HepG2 (cell line): ENCODE data around the gene SMC1A. TPM values are rescaled to one million over a fixed set of nuclear protein-coding genes. Genes with fewer than 3 reads are reported as not detected.
A peak's percentile ranks its signal among the peaks of the same experiment; 100 is the strongest.

Experiments
- ASH2L ChIP-seq: fragments of 300-600, 200-600 bp; sonication (generic); IDR thresholded peaks from 2 replicates; pipeline ENCODE4 v1.7.0; 2017; ENCODE audit warnings: low read depth, mild to moderate bottlenecking, moderate library complexity, mixed read lengths, low read length; ENCODE audit not compliant: insufficient read length
- GABPB1 ChIP-seq: IDR thresholded peaks from 2 replicates; pipeline ENCODE4 v1.6.1; 2016; ENCODE audit warnings: mild to moderate bottlenecking, missing genetic modification reagents, moderate library complexity, missing compliant biosample characterization
- HNRNPLL ChIP-seq: fragments of 200-400 bp; formaldehyde crosslinking; IDR thresholded peaks from 2 replicates; pipeline ENCODE4 v1.6.1; 2017; ENCODE audit warnings: mild to moderate bottlenecking, low read depth, low read length; ENCODE audit not compliant: poor library complexity, severe bottlenecking
- IRF2 ChIP-seq: IDR thresholded peaks from 2 replicates; pipeline ENCODE4 v1.6.1; 2018; ENCODE audit warnings: missing genetic modification reagents, missing compliant biosample characterization
- KDM5A ChIP-seq: fragments of 200-600 bp; sonication (generic); IDR thresholded peaks from 2 replicates; pipeline ENCODE4 v1.7.0; 2018; ENCODE audit warnings: antibody characterized with exemption, mild to moderate bottlenecking, low read length, borderline replicate concordance
- LBX2 ChIP-seq: sonication (generic); formaldehyde crosslinking; IDR thresholded peaks from 2 replicates; pipeline ENCODE4 v1.5.0; 2020; ENCODE audit warnings: missing genetic modification reagents, mild to moderate bottlenecking, borderline replicate concordance
- MAF1 ChIP-seq: sonication (generic); formaldehyde crosslinking; IDR thresholded peaks from 2 replicates; pipeline ENCODE4 v1.5.0; 2020; ENCODE audit warnings: missing genetic modification reagents, borderline replicate concordance
- NFYB ChIP-seq: sonication (generic); formaldehyde crosslinking; IDR thresholded peaks from 2 replicates; pipeline ENCODE4 v1.4.0; 2020; ENCODE audit warnings: missing genetic modification reagents
- THAP9 ChIP-seq: sonication (generic); formaldehyde crosslinking; IDR thresholded peaks from 2 replicates; pipeline ENCODE4; 2020; ENCODE audit warnings: missing genetic modification reagents, mild to moderate bottlenecking, borderline replicate concordance
- YEATS2 ChIP-seq: sonication (generic); formaldehyde crosslinking; IDR thresholded peaks from 2 replicates; pipeline ENCODE4 v1.4.0; 2020; ENCODE audit warnings: missing genetic modification reagents, borderline replicate concordance
- ZEB1 ChIP-seq: IDR thresholded peaks from 2 replicates; pipeline ENCODE4 v1.6.1; 2012; ENCODE audit warnings: mild to moderate bottlenecking, low read depth, inconsistent platforms; ENCODE audit not compliant: insufficient replicate concordance
- ZNF574 ChIP-seq: sonication (generic); formaldehyde crosslinking; IDR thresholded peaks from 2 replicates; pipeline ENCODE4 v1.4.0; 2020; ENCODE audit warnings: missing genetic modification reagents
- ZNF644 ChIP-seq: IDR thresholded peaks from 2 replicates; pipeline ENCODE4 v1.6.1; 2016; ENCODE audit warnings: low read depth
- ZNF816 ChIP-seq: sonication (generic); formaldehyde crosslinking; IDR thresholded peaks from 2 replicates; pipeline ENCODE4 v1.8.0; 2022; ENCODE audit warnings: missing genetic modification reagents, mild to moderate bottlenecking, borderline replicate concordance
- polyA plus RNA-seq, 8 experiments: library from polyadenylated mRNA; depleted of rRNA in 3 of 8; stranded (reverse) in 7 of 8; unstranded in 1 of 8; fragments of >200 nt; fragmentation: Illumina TruSeq in 4 of 8; extraction: Trizol in 4 of 8; gene quantifications; 2 replicates each; pipeline versions ENCODE4 v1.2.1 to v1.2.3, GENCODE V29; 2011 to 2016; ENCODE audit warnings: low read depth in 4 of 8, missing spikeins in 1 of 8, mixed read lengths in 1 of 8; ENCODE audit not compliant: insufficient read depth in 1 of 8
- total RNA-seq, 5 experiments: library from RNA; depleted of rRNA; stranded (reverse); fragments of >200 nt; fragmentation: Illumina TruSeq; extraction: Trizol; gene quantifications; 2 replicates each; pipeline ENCODE4 v1.2.3, GENCODE V29; 2016; ENCODE audit warnings: low read depth in 1 of 5

SMC1A gene
- total and polyA plus RNA-seq, 2 of the 13 experiments (the other 11 are each of a cell fraction or from before 2014, with no cell fraction given), result 9.4 to 46.6 TPM

GRCh38 chrX:53433651-53434639 is 11.5 kb upstream of the SMC1A start, which contains the start of gene HSD17B10 (continued):
- TF ChIP-seq ASH2L (peak; percentile 33), NFYB (CRISPR knock-in tag) (peak; percentile 79), HNRNPLL (peak; percentile 35), THAP9 (CRISPR knock-in tag) (0 out of 2 replicates have a peak, but pooled peaks have one; percentile 56), IRF2 (CRISPR knock-in tag) (0 out of 2 replicates have a peak, but pooled peaks have one; percentile 18), MAF1 (CRISPR knock-in tag) (no peak), ZEB1 (no peak), LBX2 (CRISPR knock-in tag) (no peak), GABPB1 (CRISPR knock-in tag) (peak; percentile 89), KDM5A (peak; percentile 77), ZNF816 (CRISPR knock-in tag) (no peak), ZNF574 (peak; percentile 42; the same call in 1 of the 2 replicates), ZNF644 (CRISPR knock-in tag) (0 out of 2 replicates have a peak, but pooled peaks have one; percentile 38), YEATS2 (CRISPR knock-in tag) (peak; percentile 76; the same call in 1 of the 2 replicates)
